ENCODE results near the gene GPD2.
A peak's percentile ranks its signal among the peaks of the same experiment; 100 is the strongest.

GPD2 gene

DNA sequence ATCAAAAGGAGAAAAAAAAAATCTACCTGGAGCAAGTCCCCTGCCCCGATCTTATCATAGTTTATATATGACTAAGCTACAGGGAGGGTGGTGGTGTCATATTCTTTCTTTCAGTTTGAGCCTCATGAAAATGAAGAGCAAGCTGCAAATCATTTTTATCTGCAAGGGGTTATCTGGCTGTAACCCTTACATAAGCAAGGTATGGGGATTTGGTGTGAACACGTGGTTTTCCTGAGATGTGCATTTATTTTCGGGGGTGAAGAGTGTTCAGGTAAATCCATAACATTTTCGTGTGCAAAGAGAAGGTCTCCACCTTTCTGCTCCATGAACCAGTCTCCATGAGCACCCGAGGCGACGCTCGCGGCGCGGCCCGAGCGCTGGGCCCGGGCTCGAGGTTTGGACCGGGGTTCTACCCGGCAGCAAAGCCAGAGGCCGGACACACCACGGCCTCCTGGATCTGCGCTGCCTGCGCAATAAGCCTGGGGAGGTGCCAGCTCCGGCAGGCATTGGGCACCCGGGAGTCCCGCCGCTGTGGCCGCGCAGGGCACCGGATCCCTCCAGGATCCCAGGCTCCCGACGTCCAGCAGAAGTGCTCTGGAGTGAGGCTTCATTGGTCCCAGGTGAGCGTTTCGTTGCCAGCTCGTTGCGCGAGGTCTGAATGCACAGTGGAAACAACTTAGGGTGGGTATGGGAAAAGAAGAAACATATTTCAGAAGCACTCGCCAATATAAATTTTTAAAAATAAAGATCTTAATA, 36.1 kb upstream of the GPD2 start:
- TF ChIP-seq EZH2 (IDR thresholded peaks at IDR 0.05; ENCODE audit: borderline replicate concordance, low read depth, low read length, severe bottlenecking) = no peak
- TF ChIP-seq, protein P1, sequence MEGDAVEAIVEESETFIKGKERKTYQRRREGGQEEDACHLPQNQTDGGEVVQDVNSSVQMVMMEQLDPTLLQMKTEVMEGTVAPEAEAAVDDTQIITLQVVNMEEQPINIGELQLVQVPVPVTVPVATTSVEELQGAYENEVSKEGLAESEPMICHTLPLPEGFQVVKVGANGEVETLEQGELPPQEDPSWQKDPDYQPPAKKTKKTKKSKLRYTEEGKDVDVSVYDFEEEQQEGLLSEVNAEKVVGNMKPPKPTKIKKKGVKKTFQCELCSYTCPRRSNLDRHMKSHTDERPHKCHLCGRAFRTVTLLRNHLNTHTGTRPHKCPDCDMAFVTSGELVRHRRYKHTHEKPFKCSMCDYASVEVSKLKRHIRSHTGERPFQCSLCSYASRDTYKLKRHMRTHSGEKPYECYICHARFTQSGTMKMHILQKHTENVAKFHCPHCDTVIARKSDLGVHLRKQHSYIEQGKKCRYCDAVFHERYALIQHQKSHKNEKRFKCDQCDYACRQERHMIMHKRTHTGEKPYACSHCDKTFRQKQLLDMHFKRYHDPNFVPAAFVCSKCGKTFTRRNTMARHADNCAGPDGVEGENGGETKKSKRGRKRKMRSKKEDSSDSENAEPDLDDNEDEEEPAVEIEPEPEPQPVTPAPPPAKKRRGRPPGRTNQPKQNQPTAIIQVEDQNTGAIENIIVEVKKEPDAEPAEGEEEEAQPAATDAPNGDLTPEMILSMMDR (IDR thresholded peaks at IDR 0.05; ENCODE audit: borderline replicate concordance, extremely low read depth, low read length, poor library complexity, severe bottlenecking) = no peak
- Histone ChIP-seq H3K4me2 (ENCODE audit: insufficient read depth, low read length) (peak overlapping the region; percentile 70), H3K27me3 (ENCODE audit: insufficient read depth, low read length, poor library complexity) (no peaks in the 10 kb centered on the region), H3K27ac (ENCODE audit: low read length) (peak overlapping the region; percentile 71), H3K4me1 (ENCODE audit: insufficient read depth, low read length) (peaks cover 21% of the 10 kb centered on the region), H2AFZ (ENCODE audit: low read depth, low read length) (peak overlapping the region; percentile 93), H3K36me3 (ENCODE audit: insufficient read depth, low read length) (no peaks in the 10 kb centered on the region), H3K4me3 (ENCODE audit: low read depth in 1 of 2, low read length in 2 of 2) (peak overlapping the region; percentile 80 to 88; a peak in 3 of 4 replicates), H4K20me1 (ENCODE audit: insufficient read depth, low read length) (no peaks in the 10 kb centered on the region), H3K79me2 (ENCODE audit: insufficient read depth, low read length) (no peaks in the 10 kb centered on the region), H3K9ac (ENCODE audit: low read depth, low read length) (peak overlapping the region; percentile 81), H3K9me3 (ENCODE audit: insufficient read depth, low read length, severe bottlenecking) (no peaks in the 10 kb centered on the region)
- ATAC-seq (ENCODE audit: insufficient read depth, low read depth) (peak; percentile 66), DNase-seq (no peak)

DNA sequence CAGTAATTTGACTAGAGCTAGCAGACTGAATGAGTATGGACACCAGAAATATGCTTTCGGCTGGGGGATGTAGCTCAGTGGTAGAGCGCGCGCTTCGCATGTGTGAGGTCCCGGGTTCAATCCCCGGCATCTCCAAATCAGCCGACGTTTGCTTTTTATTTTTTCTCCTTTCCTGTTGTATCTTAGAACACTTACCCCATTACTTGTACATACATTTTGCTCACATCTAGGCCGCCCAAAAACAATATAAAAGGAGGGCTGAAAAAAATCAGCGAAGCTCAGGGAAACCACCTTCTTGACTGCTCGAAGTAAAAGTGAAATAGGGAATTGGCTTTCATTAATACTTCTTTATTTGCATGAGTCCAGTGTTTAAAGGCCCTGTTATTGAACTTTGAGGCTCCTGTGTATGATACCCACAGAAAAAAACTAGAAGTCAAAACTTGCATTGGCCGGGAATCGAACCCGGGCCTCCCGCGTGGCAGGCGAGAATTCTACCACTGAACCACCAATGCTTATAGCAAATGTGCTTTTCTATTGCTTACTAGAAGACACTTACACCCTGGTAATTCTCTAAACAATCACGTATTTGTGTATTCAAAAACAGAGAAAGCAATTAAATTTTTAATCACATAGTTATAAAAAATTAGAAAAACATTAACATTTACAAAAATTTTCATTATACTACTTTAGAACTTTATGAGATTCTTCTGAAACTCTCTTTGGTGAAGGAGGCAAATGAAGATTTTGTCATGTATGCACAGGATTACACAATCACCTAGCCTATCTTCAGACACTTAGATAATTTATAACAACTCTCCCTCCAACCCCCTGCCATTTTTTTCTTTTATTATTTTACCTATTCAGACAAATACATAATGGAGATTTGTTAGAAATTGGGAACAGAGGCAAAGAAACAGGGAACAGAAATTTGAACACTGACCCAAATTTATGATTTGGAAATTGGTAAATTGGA, 35.2 kb upstream of the GPD2 start:
- no peaks in the 10 kb centered on the region for H3K27me3 ChIP-seq (ENCODE audit: insufficient read depth, low read length, poor library complexity)
- peak overlapping the region; percentile 93 for H2AFZ ChIP-seq (ENCODE audit: low read depth, low read length)
- no peaks in the 10 kb centered on the region for H3K9me3 ChIP-seq (ENCODE audit: insufficient read depth, low read length, severe bottlenecking)

DNA sequence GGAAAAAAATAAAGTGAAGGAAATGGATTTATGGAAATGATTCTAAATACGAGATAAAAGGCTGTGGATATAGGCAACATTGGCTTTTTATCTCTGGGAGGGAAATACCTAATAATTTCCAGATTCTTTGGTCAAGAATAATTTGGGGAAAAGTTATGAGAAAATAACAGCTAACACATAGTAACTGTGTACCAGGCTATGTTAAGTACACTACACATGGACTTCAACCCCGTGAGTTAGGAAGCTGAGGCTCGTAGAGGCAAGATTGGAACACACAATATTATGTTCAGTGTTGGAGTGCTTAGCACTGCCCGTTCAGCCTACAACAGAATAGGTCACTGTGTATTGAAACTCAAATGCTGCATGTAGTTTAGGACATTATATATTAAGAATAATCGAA, 34.3 kb upstream of the GPD2 start:
- ATAC-seq (ENCODE audit: insufficient read depth, low read depth) (no peak), DNase-seq (no peak)
- peak overlapping the region; percentile 70; the same call in 1 of the 2 replicates for H3K4me2 ChIP-seq (ENCODE audit: insufficient read depth, low read length)
- H3K4me3 ChIP-seq (ENCODE audit: low read depth in 1 of 2, low read length in 2 of 2) = peak overlapping the region in 1 of 2 experiments; percentile 88; a peak in 1 of 4 replicates
- H4K20me1 ChIP-seq (ENCODE audit: insufficient read depth, low read length) = no peaks in the 10 kb centered on the region
- H3K4me1 ChIP-seq (ENCODE audit: insufficient read depth, low read length) = peaks cover 21% of the 10 kb centered on the region
- H3K79me2 ChIP-seq (ENCODE audit: insufficient read depth, low read length) = no peaks in the 10 kb centered on the region
- H3K9ac ChIP-seq (ENCODE audit: low read depth, low read length) = peak overlapping the region; percentile 81; the same call in 1 of the 2 replicates
- no peak overlapping the region for H2AFZ ChIP-seq (ENCODE audit: low read depth, low read length)
- no peaks in the 10 kb centered on the region for H3K27me3 ChIP-seq (ENCODE audit: insufficient read depth, low read length, poor library complexity)
- no peaks in the 10 kb centered on the region for H3K36me3 ChIP-seq (ENCODE audit: insufficient read depth, low read length)
- H3K27ac ChIP-seq (ENCODE audit: low read length) = no peak overlapping the region
- no peaks in the 10 kb centered on the region for H3K9me3 ChIP-seq (ENCODE audit: insufficient read depth, low read length, severe bottlenecking)
- TF ChIP-seq EZH2 (IDR thresholded peaks at IDR 0.05; ENCODE audit: borderline replicate concordance, low read depth, low read length, severe bottlenecking) = no peak
- TF ChIP-seq, protein P1 (IDR thresholded peaks at IDR 0.05; ENCODE audit: borderline replicate concordance, extremely low read depth, low read length, poor library complexity, severe bottlenecking) = no peak

More for the DNA sequence above, 35.2 kb upstream of the GPD2 start:
- Histone ChIP-seq H3K9ac (ENCODE audit: low read depth, low read length) (peak overlapping the region; percentile 81), H3K4me1 (ENCODE audit: insufficient read depth, low read length) (peaks cover 21% of the 10 kb centered on the region), H3K4me2 (ENCODE audit: insufficient read depth, low read length) (peak overlapping the region; percentile 70), H3K36me3 (ENCODE audit: insufficient read depth, low read length) (no peaks in the 10 kb centered on the region), H4K20me1 (ENCODE audit: insufficient read depth, low read length) (no peaks in the 10 kb centered on the region), H3K79me2 (ENCODE audit: insufficient read depth, low read length) (no peaks in the 10 kb centered on the region), H3K4me3 (ENCODE audit: low read depth in 1 of 2, low read length in 2 of 2) (peak overlapping the region; percentile 80 to 88), H3K27ac (ENCODE audit: low read length) (peak overlapping the region; percentile 93)
- TF ChIP-seq EZH2 (IDR thresholded peaks at IDR 0.05; ENCODE audit: borderline replicate concordance, low read depth, low read length, severe bottlenecking) = no peak
- TF ChIP-seq, protein P1 (IDR thresholded peaks at IDR 0.05; ENCODE audit: borderline replicate concordance, extremely low read depth, low read length, poor library complexity, severe bottlenecking) = no peak
- ATAC-seq (ENCODE audit: insufficient read depth, low read depth) (peak; percentile 81), DNase-seq (peak; percentile 74)

Measured in DND-41 (cell line).